Common myeloid progenitor, CD34-positive (primary cell): Measurements from ENCODE around the gene STK36.

Experiments
- CTCF ChIA-PET: fragments of 350-600 bp; sonication (Branson Sonifier 250); formaldehyde crosslinking; loops from one replicate; lab custom pipeline; 2021; ENCODE audit warnings: antibody characterized with exemption; lab: Charles Lee
- POLR2A ChIA-PET: fragments of 350-600 bp; sonication (Branson Sonifier 250); formaldehyde crosslinking; loops from one replicate; lab custom pipeline; 2021; ENCODE audit warnings: antibody characterized with exemption; lab: Charles Lee
- DNase-seq, 3 donors: peaks; one replicate each; pipeline versions ENCODE4 v3.0.0 to v3.0.0-alpha.2; 2013
- H3K27ac ChIP-seq, 2 experiments: 1 replicate in 1 of 2; 2 replicates in 1 of 2; pipeline ENCODE4 v1.7.0; 2013; ENCODE audit warnings: inconsistent platforms in 2 of 2, low read length in 2 of 2, mild to moderate bottlenecking in 2 of 2, low read depth in 1 of 2, moderate library complexity in 1 of 2; ENCODE audit not compliant: severe bottlenecking in 2 of 2, insufficient read depth in 1 of 2, poor library complexity in 1 of 2
- H3K27me3 ChIP-seq, 5 experiments: replicated peaks in 2 of 5; 1 replicate in 3 of 5; 2 replicates in 2 of 5; pipeline versions ENCODE4 v1.6.1 to v1.7.0; 2013; ENCODE audit warnings: low read length in 4 of 5, mild to moderate bottlenecking in 2 of 5, moderate library complexity in 2 of 5, inconsistent platforms in 1 of 5; ENCODE audit not compliant: insufficient read depth in 5 of 5, control insufficient read depth in 4 of 5
- H3K36me3 ChIP-seq, 4 experiments: 1 replicate in 2 of 4; 2 replicates in 2 of 4; pipeline versions ENCODE4 v1.6.1 to v1.7.0; 2013; ENCODE audit warnings: low read length in 3 of 4, control low read depth in 1 of 4, mild to moderate bottlenecking in 1 of 4; ENCODE audit not compliant: control insufficient read depth in 4 of 4, insufficient read depth in 4 of 4
- H3K4me1 ChIP-seq, 4 experiments: 1 replicate in 3 of 4; 2 replicates in 1 of 4; pipeline versions ENCODE4 v1.6.1 to v1.7.1; 2013; ENCODE audit warnings: low read length in 3 of 4, mild to moderate bottlenecking in 3 of 4, control low read depth in 1 of 4, inconsistent platforms in 1 of 4, moderate library complexity in 1 of 4; ENCODE audit not compliant: control insufficient read depth in 4 of 4, insufficient read depth in 4 of 4; ENCODE audit errors: control extremely low read depth in 1 of 4
- H3K4me3 ChIP-seq, 7 experiments: 1 replicate in 4 of 7; 2 replicates in 3 of 7; pipeline versions ENCODE4 v1.5.1 to v1.7.0; 2013; ENCODE audit warnings: mild to moderate bottlenecking in 7 of 7, low read length in 6 of 7, moderate library complexity in 6 of 7, inconsistent platforms in 2 of 7, low read depth in 2 of 7, control low read depth in 1 of 7; ENCODE audit not compliant: insufficient read depth in 4 of 7, control insufficient read depth in 1 of 7; ENCODE audit errors: extremely low read depth in 1 of 7
- H3K9me3 ChIP-seq, 5 experiments: 1 replicate in 4 of 5; 2 replicates in 1 of 5; pipeline versions ENCODE4 v1.6.1 to v1.7.1; 2013; ENCODE audit warnings: low read length in 4 of 5, mild to moderate bottlenecking in 2 of 5, inconsistent platforms in 1 of 5, low read depth in 1 of 5, moderate library complexity in 1 of 5; ENCODE audit not compliant: control insufficient read depth in 4 of 5, insufficient read depth in 2 of 5; ENCODE audit errors: control extremely low read depth in 1 of 5
- WGBS: methylation state at CpG from one replicate; pipeline ENCODE4 v1.1.5; 2013; ENCODE audit not compliant: insufficient coverage; 5-methylcytosine and 5-hydroxymethylcytosine counted together

Gene STK36

DNA sequence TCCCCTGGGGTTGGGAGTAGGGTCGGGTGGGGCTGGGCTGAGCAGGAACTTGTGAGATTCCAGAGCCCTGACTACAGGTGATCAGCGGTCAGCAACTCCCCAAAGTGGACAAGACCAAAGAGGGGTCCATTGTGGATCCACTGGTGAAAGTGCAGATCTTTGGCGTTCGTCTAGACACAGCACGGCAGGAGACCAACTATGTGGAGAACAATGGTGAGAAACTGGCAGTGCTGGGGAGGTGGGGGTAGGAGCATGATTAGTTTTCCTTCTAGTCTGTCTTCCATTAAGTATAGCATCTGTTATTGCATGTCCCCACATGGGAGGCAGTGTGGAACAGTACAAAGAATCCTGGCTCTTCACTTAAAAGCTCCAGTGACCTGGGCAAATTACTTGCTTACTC lies 36.2 kb upstream of the STK36 start:
- no peaks in the 10 kb centered on the region for H3K4me1 ChIP-seq

GRCh38 chr2:218638372-218638771 lies 33.5 kb upstream of the STK36 start:
- no peaks in the 10 kb centered on the region for H3K9me3 ChIP-seq
- CTCF ChIA-PET = interaction anchor here (1.3 to 2.1 kb wide), 2 partner anchors 9 to 21 kb away, joined by 3 to 7 read pairs; partner anchors contain the start of genes BCS1L and ZNF142
- no peaks in the 10 kb centered on the region for H3K27me3 ChIP-seq
- H3K4me1 ChIP-seq = no peaks in the 10 kb centered on the region
- DNase-seq = no peak
- 97% methylated on average over 17 of the region's 18 CpGs for WGBS
- H3K36me3 ChIP-seq = peaks cover 39 to 87% (median 72%) of the 10 kb centered on the region in 4 experiments
- POLR2A ChIA-PET = no interaction called here
- H3K4me3 ChIP-seq = no peak overlapping the region
- no peak overlapping the region for H3K27ac ChIP-seq

More for the DNA sequence above, 36.2 kb upstream of the STK36 start:
- Histone ChIP-seq H3K27ac (no peak overlapping the region), H3K27me3 (no peaks in the 10 kb centered on the region), H3K4me3 (no peak overlapping the region), H3K36me3 (peaks cover 36 to 69% (median 57%) of the 10 kb centered on the region in 4 experiments), H3K9me3 (no peaks in the 10 kb centered on the region)
- CTCF ChIA-PET = no interaction called here
- no peak for DNase-seq
- POLR2A ChIA-PET = no interaction called here
- WGBS = 93% methylated on average over 3 of the region's 5 CpGs

DNA sequence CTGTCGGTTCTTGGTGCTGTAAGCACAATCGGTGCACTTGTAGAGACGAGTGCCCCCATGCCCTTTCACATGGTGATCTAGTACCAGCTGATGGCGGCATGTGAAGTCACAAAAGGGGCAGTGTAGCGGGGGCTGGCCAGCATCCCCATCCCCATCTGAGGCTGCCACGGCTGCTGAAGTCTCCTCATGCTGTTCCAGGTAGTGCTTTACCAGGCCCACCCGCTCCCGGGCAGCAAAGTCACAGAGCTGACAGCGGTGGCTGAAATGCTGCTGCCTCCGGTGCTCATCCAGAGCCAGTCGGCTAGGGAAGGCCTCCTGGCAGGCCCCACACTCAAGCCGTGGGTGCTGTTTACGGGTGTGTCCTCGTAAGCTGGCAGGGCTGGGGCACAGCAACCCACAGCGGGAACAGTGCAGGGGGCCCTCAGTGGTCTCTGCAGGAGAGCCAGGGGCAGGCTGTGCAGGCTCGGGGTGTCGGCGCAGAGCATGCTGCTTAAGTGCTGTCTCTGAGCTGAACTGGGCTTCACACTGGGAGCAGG lies 29.7 kb upstream of the STK36 start:
- Histone ChIP-seq H3K36me3 (peaks cover 35 to 87% (median 71%) of the 10 kb centered on the region in 4 experiments), H3K4me3 (no peak overlapping the region), H3K4me1 (no peaks in the 10 kb centered on the region), H3K27ac (no peak overlapping the region), H3K27me3 (no peaks in the 10 kb centered on the region), H3K9me3 (no peaks in the 10 kb centered on the region)
- POLR2A ChIA-PET = no interaction called here
- no peak for DNase-seq
- CTCF ChIA-PET = interaction anchor here (1.0 to 11.1 kb wide), 3 partner anchors 16 to 205 kb away, joined by 3 to 75 read pairs (median 3); partner anchors contain the start of genes BCS1L and ZNF142
- WGBS = 96% methylated on average over 17 of the region's 18 CpGs

DNA sequence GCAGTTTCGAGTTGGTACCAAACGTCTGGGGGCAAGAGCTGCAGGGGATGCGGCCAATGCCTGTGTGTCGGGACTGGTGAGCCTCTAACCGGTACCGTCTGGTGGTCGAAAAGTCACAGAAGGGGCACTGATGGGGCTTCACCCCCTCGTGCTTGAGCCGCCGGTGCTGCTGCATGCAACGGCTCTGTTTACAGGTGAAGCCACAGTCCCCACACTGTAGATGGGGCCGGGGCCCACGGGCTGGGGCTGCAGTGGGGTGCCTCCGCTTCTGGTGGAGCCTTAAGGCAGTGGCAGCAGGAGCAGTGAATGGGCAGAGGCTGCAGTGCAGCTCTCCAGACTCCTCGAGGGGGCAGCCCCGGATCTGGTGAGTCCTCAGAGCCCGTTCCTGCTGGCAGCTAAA lies 29.1 kb upstream of the STK36 start:
- 96% methylated on average over 17 of the region's 17 CpGs for WGBS
- H3K27me3 ChIP-seq = no peaks in the 10 kb centered on the region
- ChIA-PET POLR2A (no interaction called here), CTCF (interaction anchor here (1.0 to 11.1 kb wide), 3 partner anchors 15 to 205 kb away, joined by 3 to 75 read pairs (median 3); partner anchors contain the start of genes BCS1L and ZNF142)
- H3K4me1 ChIP-seq = no peaks in the 10 kb centered on the region
- no peak overlapping the region for H3K4me3 ChIP-seq
- H3K27ac ChIP-seq = no peak overlapping the region
- H3K9me3 ChIP-seq = no peaks in the 10 kb centered on the region
- no peak for DNase-seq
- H3K36me3 ChIP-seq = peaks cover 31 to 86% (median 70%) of the 10 kb centered on the region in 4 experiments

DNA sequence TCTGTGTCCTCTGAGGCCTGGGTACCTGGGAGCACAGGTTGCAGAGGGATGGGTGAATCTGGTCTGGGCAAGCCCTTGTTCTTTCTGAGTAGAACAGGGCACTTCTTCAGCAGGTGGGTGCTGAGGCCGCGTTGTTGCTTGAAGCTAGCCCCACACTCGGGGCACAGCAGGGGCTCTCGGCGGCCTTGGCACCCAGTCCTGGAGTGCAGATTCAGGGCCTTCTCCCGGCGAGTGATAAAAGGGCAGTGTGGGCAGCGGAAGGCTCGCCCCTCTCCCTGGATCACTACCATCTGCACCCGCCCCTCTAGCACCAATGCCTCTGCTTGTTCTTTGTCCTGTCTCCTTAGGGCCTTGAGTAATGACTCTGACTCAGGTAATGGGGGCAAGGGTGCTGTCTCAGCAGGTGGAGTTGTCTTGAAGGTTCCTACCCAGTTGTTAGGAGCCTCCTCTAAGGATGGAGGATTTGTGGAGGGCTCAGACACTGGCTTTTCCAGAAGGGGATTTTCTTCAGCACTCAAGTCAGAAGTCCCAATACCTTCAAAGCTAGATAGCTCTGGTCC lies 28.1 kb upstream of the STK36 start:
- Histone ChIP-seq H3K4me1 (no peaks in the 10 kb centered on the region), H3K9me3 (no peaks in the 10 kb centered on the region), H3K27ac (no peak overlapping the region), H3K36me3 (peaks cover 28 to 86% (median 68%) of the 10 kb centered on the region in 4 experiments), H3K27me3 (no peaks in the 10 kb centered on the region), H3K4me3 (no peak overlapping the region)
- 97% methylated on average over 9 of the region's 10 CpGs for WGBS
- DNase-seq = no peak
- ChIA-PET CTCF (interaction anchor here (0.7 to 11.1 kb wide), 2 partner anchors 14 to 798 kb away, joined by 3 to 75 read pairs; partner anchors contain the start of genes BCS1L and ZNF142), POLR2A (no interaction called here)

GRCh38 chr2:218644721-218645120 lies 27.2 kb upstream of the STK36 start:
- Histone ChIP-seq H3K4me1 (no peaks in the 10 kb centered on the region), H3K9me3 (no peaks in the 10 kb centered on the region), H3K27me3 (no peaks in the 10 kb centered on the region), H3K27ac (no peak overlapping the region), H3K36me3 (peaks cover 24 to 87% (median 70%) of the 10 kb centered on the region in 4 experiments), H3K4me3 (no peak overlapping the region)
- CTCF ChIA-PET = interaction anchor here (11.1 kb wide), 1 partner anchor 13 kb away, joined by 75 read pairs; the partner anchor contains the start of genes BCS1L and ZNF142
- DNase-seq = no peak
- POLR2A ChIA-PET = no interaction called here
- 94% methylated on average over 10 of the region's 11 CpGs for WGBS

GRCh38 chr2:218645126-218645525 lies 26.8 kb upstream of the STK36 start:
- H3K27ac ChIP-seq = no peak overlapping the region
- DNase-seq = no peak
- no CpG with 5 or more reads among the region's 1 CpG for WGBS
- H3K27me3 ChIP-seq = no peaks in the 10 kb centered on the region
- ChIA-PET POLR2A (no interaction called here), CTCF (interaction anchor here (0.9 to 11.1 kb wide), 3 partner anchors 13 to 354 kb away, joined by 4 to 75 read pairs (median 4); partner anchors contain the start of genes BCS1L and ZNF142)
- H3K4me3 ChIP-seq = no peak overlapping the region
- H3K4me1 ChIP-seq = no peaks in the 10 kb centered on the region
- H3K9me3 ChIP-seq = no peaks in the 10 kb centered on the region
- peaks cover 24 to 88% (median 70%) of the 10 kb centered on the region in 4 experiments for H3K36me3 ChIP-seq
